ENCODE data around the gene SOX30. TPM values are rescaled to one million over a fixed set of nuclear protein-coding genes. Genes with fewer than 3 reads are reported as not detected.
"Not testable (repeated sequence)": the region's sequence is repeated elsewhere in the genome, so short reads cannot be mapped to it uniquely, and the experiment has no call there.

The SOX30 gene
- polyA plus RNA-seq: 0.81 TPM

DNA sequence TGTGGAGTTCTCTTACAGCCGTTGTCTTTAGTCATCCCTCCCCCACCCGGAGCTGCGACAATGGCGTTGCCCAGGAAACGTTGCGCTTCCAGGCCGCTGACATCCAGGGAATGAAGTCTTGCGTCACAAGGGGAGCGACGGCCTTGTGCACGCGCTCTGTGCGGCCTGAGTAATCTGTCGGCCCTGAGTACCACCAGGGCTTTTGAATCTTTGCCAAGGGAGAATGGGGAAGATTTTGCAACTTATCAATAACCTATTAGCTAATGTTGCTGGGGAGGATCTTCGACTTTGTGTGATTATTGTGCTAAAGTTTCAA lies at the start of gene SOX30:
TSS of gene SOX30 (minus strand) at position 62 of the 316 bp plus-strand sequence. CDS start 360 bp downstream, outside the sequence.
- no peaks in the 10 kb centered on the region for H3K27me3 Mint-ChIP-seq
- peak within 1 kb of the TSS; percentile 76 to 95 (median 88) for H3K4me3 Mint-ChIP-seq
- peaks cover 24 to 30% (median 27%) of the 10 kb centered on the region in 3 donors for H3K4me1 Mint-ChIP-seq
- H3K36me3 Mint-ChIP-seq: peaks cover 11% of the 10 kb centered on the region
- H3K9me3 Mint-ChIP-seq: peaks cover 3 to 11% (median 10%) of the 10 kb centered on the region in 3 donors
- peak within 1 kb of the TSS; percentile 85 to 90 (median 86) for H3K27ac Mint-ChIP-seq

DNA sequence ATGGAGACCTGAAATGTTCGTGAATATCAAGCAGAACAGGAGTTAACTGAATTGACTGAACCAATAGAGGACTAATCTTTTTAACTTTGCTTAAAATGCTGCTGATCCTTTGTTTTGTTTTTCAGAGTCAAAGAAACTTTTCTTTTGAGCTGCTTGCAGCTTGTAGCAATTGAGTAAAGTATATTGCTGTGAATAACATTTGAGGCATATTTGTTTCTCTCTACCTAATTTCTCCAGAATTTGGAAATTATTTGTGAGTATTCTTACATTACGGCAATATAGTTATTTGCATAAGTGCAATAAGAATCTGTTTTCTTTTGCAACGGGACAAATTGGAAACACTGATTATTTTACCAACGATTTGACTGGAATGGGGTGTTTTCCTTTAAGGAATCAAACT lies 46.4 kb upstream of the SOX30 start:
- H3K4me1 Mint-ChIP-seq, H3K27me3 Mint-ChIP-seq, H3K27ac Mint-ChIP-seq, H3K36me3 Mint-ChIP-seq, H3K4me3 Mint-ChIP-seq: not testable (repeated sequence)
- H3K9me3 Mint-ChIP-seq: peaks cover 2 to 11% (median 3%) of the 10 kb centered on the region in 3 donors

GRCh38 chr5:157696154-157696553 lies 43.9 kb upstream of the SOX30 start:
- not testable (repeated sequence) for H3K27me3 Mint-ChIP-seq, H3K4me3 Mint-ChIP-seq, H3K27ac Mint-ChIP-seq, H3K36me3 Mint-ChIP-seq, H3K4me1 Mint-ChIP-seq, H3K9me3 Mint-ChIP-seq

- H3K36me3 Mint-ChIP-seq, H3K27me3 Mint-ChIP-seq, H3K27ac Mint-ChIP-seq, H3K4me1 Mint-ChIP-seq, H3K4me3 Mint-ChIP-seq, H3K9me3 Mint-ChIP-seq: not testable (repeated sequence)
Observed at GRCh38 chr5:157693816-157694215, 41.6 kb upstream of the SOX30 start.

DNA sequence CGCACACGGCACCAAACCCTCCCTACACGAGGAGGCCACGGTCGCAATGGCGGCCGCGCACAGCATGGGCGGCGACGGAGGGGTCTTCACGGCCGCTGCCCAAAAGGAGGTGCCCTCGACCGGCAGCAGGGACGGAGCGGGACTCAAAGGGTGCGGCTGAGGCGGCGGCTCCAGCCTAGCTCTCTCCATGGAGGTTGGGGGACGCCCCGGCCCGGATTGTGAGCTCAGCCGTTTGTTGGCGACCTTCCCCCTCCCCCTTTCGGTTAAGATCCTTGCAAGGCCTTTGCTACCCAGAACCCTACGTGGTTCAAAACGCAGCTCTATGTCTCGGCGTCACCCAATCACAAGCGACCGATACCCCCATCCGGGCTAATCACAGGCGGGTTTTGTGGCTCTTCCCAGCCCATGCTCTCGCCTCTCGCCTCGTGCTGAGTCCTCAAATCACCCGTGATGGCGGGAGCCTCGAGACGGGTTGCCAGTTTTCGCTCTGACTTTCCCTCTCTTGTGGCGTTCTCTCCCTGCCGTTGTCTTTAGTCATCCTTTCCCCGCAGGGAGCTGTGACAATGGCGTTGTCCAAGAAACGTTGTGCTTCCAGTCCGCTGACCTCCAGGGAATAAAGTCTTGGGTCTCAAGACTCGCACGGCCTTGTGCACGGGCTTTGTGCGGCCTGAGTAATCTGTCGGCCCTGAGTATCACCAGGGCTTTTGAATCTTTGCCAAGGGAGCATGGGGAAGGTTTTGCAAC lies 38.6 kb upstream of the SOX30 start:
- no peak overlapping the region for H3K27ac Mint-ChIP-seq
- no peaks in the 10 kb centered on the region for H3K4me1 Mint-ChIP-seq
- H3K27me3 Mint-ChIP-seq: no peaks in the 10 kb centered on the region
- peak overlapping the region in 1 of 4 donors; percentile 72 for H3K4me3 Mint-ChIP-seq
- no peaks in the 10 kb centered on the region for H3K9me3 Mint-ChIP-seq
- no peaks in the 10 kb centered on the region for H3K36me3 Mint-ChIP-seq

GRCh38 chr5:157689942-157690689 lies 37.9 kb upstream of the SOX30 start:
- no peaks in the 10 kb centered on the region for H3K9me3 Mint-ChIP-seq
- no peaks in the 10 kb centered on the region for H3K36me3 Mint-ChIP-seq
- H3K4me1 Mint-ChIP-seq: no peaks in the 10 kb centered on the region
- no peaks in the 10 kb centered on the region for H3K27me3 Mint-ChIP-seq
- H3K27ac Mint-ChIP-seq: no peak overlapping the region
- no peak overlapping the region for H3K4me3 Mint-ChIP-seq

- Mint-ChIP-seq H3K27me3 (no peaks in the 10 kb centered on the region), H3K27ac (no peak overlapping the region), H3K36me3 (peaks cover 3% of the 10 kb centered on the region), H3K4me1 (no peaks in the 10 kb centered on the region), H3K4me3 (no peak overlapping the region), H3K9me3 (no peaks in the 10 kb centered on the region)
Observed at GRCh38 chr5:157687198-157687554, 34.9 kb upstream of the SOX30 start.

GRCh38 chr5:157686276-157687197 lies 34.3 kb upstream of the SOX30 start:
- H3K9me3 Mint-ChIP-seq, H3K4me3 Mint-ChIP-seq, H3K36me3 Mint-ChIP-seq, H3K27me3 Mint-ChIP-seq, H3K4me1 Mint-ChIP-seq: not testable (repeated sequence)
- H3K27ac Mint-ChIP-seq: peak overlapping the region in 1 of 3 donors; percentile 81

DNA sequence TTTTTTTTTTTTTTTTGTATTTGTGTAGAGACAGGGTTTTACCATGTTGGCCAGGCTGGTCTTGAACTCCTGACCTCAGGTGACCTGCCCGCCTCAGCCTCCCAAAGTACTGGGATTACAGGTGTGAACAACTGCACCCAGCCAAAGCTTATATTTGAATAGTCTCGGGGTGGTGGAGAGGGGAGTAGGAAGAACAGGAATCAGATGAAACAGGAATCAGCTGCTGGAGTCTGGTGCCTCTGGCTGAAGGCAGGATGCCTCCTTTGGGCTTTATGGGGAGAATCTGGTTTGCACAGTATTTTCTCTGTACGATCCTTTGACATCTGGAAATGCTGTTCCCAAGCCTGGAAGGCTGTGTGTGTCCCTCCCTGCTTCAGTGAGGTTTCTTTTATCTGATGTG lies 30.0 kb upstream of the SOX30 start:
- Mint-ChIP-seq H3K27me3 (no peaks in the 10 kb centered on the region), H3K4me3 (no peak overlapping the region), H3K9me3 (no peaks in the 10 kb centered on the region), H3K27ac (no peak overlapping the region), H3K36me3 (peaks cover 3% of the 10 kb centered on the region), H3K4me1 (no peaks in the 10 kb centered on the region)

- no peaks in the 10 kb centered on the region for H3K27me3 Mint-ChIP-seq
- no peaks in the 10 kb centered on the region for H3K4me1 Mint-ChIP-seq
- peak overlapping the region in 1 of 3 donors; percentile 31 for H3K27ac Mint-ChIP-seq
- H3K4me3 Mint-ChIP-seq: no peak overlapping the region
- H3K36me3 Mint-ChIP-seq: peaks cover 3% of the 10 kb centered on the region
- no peaks in the 10 kb centered on the region for H3K9me3 Mint-ChIP-seq
Observed at GRCh38 chr5:157681048-157681447, 28.8 kb upstream of the SOX30 start.

DNA sequence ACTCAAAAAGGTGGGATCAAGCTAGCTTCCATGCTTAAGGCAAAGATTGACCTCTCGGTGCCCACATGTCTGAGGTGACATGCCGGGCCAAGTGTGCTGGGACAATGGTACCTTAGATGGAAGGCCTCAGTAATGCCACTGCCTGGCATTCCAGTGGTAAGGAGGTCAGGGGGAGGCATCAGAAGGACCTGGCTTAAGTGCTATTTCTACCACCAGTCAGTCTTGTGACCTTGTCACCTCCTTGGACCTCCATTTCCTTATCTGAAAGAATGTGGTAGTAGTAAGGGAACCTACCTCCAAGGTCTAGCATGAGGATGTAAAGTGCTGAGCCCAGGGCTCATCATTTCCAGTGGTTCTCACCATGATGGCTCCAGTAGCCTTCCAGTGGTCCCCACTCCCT lies 28.0 kb upstream of the SOX30 start:
- Mint-ChIP-seq H3K27ac (no peak overlapping the region), H3K36me3 (peaks cover 3% of the 10 kb centered on the region), H3K27me3 (no peaks in the 10 kb centered on the region), H3K4me3 (no peak overlapping the region), H3K4me1 (no peaks in the 10 kb centered on the region), H3K9me3 (no peaks in the 10 kb centered on the region)

DNA sequence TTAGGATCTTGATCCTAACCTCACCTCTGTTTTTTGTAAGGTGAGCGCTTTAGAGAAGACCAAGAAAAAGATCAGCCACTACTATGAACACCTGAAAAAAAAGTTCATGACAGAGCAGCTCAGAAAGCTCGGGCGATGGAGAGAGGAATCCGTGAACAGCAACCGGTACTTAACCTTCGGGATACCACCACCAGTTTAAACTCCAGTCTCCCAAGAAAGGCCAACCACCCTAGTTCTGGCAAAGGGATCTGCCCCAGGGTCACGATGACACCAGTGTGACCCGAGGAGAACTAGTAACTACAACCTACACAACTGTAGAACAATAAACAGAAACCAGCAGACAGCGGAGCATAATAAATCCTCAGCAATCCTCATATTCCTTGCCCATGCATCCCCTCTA lies 27.6 kb upstream of the SOX30 start:
- H3K4me3 Mint-ChIP-seq: no peak overlapping the region
- peaks cover 3% of the 10 kb centered on the region for H3K36me3 Mint-ChIP-seq
- no peaks in the 10 kb centered on the region for H3K9me3 Mint-ChIP-seq
- H3K4me1 Mint-ChIP-seq: no peaks in the 10 kb centered on the region
- H3K27me3 Mint-ChIP-seq: no peaks in the 10 kb centered on the region
- no peak overlapping the region for H3K27ac Mint-ChIP-seq

DNA sequence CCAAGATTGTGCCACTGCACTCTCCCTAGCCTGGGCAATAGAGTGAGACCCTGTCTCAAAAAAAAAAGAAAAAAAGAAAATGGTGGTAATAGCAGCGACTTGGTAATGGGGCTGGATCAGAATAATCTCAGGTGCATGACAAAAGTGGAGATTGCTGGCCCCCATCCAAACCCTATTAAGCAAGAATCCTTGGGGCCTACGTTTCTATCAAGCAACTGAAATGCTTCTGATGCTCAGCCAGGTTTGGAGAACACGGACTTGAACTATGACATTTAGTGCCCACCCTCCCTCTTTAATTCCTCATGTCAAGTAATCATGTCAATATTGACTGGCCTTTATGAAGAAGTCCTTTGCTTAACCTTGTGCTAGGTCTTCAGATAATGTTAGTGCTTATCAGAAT lies 25.7 kb upstream of the SOX30 start:
- Mint-ChIP-seq H3K36me3 (no peaks in the 10 kb centered on the region), H3K27me3 (no peaks in the 10 kb centered on the region), H3K27ac (no peak overlapping the region), H3K9me3 (no peaks in the 10 kb centered on the region), H3K4me3 (no peak overlapping the region), H3K4me1 (peaks cover 0 to 2% (median 0%) of the 10 kb centered on the region in 3 donors)

DNA sequence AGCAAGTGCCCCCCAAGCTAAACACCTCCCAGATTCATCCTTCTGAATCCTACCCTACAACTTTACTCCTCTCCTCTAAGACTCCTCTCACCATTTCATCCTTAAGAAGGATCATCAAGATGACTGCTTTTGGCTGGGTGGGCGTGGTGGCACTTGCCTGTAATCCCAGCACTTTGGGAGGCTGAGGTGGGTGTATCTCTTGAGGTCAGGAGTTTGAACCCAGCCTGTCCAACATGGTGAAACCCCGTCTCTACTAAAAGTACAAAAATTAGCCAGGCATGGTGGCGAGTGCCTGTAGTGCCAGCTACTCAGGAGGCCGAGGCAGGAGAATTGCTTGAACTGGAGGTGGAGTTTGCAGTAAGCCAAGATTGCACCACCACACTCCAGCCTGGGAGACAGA lies 22.1 kb upstream of the SOX30 start:
- not testable (repeated sequence) for H3K36me3 Mint-ChIP-seq, H3K9me3 Mint-ChIP-seq, H3K27ac Mint-ChIP-seq
- Mint-ChIP-seq H3K4me3 (peak overlapping the region in 1 of 4 donors; percentile 7), H3K27me3 (peaks cover 16% of the 10 kb centered on the region), H3K4me1 (peaks cover 16 to 23% (median 21%) of the 10 kb centered on the region in 3 donors)

DNA sequence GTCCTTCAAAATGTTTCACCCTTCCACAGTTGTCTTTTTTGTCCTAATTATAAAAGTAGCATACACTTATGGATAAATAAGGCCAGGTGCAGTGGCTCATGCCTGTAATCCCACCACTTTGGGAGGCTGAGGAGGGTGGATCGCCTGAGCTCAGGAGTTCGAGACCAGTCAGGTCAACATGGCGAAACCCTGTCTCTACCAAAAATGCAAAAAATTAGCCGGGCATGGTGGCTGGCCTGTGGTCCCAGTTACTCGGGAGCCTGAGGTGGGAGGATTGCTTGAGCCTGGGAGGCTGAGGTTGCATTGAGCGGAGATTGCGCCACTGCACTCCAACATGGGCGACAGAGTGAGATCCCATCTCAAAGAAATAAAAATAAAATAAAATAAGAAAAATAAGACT lies 20.7 kb upstream of the SOX30 start:
- peaks cover 21 to 28% (median 25%) of the 10 kb centered on the region in 3 donors for H3K4me1 Mint-ChIP-seq

More for the DNA sequence above, 20.7 kb upstream of the SOX30 start:
- Mint-ChIP-seq H3K27me3 (peaks cover 16% of the 10 kb centered on the region), H3K27ac (no peak overlapping the region), H3K36me3 (no peaks in the 10 kb centered on the region), H3K4me3 (peak overlapping the region in 2 of 4 donors; percentile 92 to 96), H3K9me3 (no peaks in the 10 kb centered on the region)
